ENCODE results near the gene STK39.

GRCh38 chr2:167945660-167946368 is 301.6 kb downstream of the STK39 start:
- TF ChIP-seq CTCF (IDR thresholded peaks at IDR 0.05; ENCODE audit: insufficient read depth, low read length) (no peak), POLR2AphosphoS5 (IDR thresholded peaks at IDR 0.05; ENCODE audit: low read depth) (no peak)

All from HL-60 (cell line).